HCT116 (cell line): ENCODE data around the gene UNK.
A peak's percentile ranks its signal among the peaks of the same experiment; 100 is the strongest.

Experiments used
- CEBPB ChIP-seq: IDR thresholded peaks from 2 replicates; pipeline ENCODE4 v1.6.1; 2012; ENCODE audit warnings: low read depth
- EZH2 ChIP-seq: fragments of 200-600 bp; sonication (generic); IDR thresholded peaks from 2 replicates; pipeline ENCODE4 v1.6.1; 2017; ENCODE audit warnings: antibody characterized with exemption, mixed run types
- EZH2phosphoT487 ChIP-seq: fragments of 200-600 bp; IDR thresholded peaks from 2 replicates; pipeline ENCODE4 v1.6.1; 2018; ENCODE audit warnings: antibody characterized with exemption, borderline replicate concordance
- POLR2A ChIP-seq: IDR thresholded peaks from 2 replicates; pipeline ENCODE4 v1.7.0; 2011; ENCODE audit warnings: borderline replicate concordance; ENCODE audit not compliant: insufficient read depth, insufficient read length; ENCODE audit errors: extremely low read depth
- POLR2AphosphoS5 ChIP-seq: IDR thresholded peaks from 2 replicates; pipeline ENCODE4 v1.6.1; 2011; ENCODE audit warnings: mild to moderate bottlenecking, low read depth, low read length, moderate library complexity
- RAD21 ChIP-seq: IDR thresholded peaks from 2 replicates; pipeline ENCODE4 v1.6.1; 2012; ENCODE audit warnings: low read depth, mild to moderate bottlenecking
- SIN3A ChIP-seq: IDR thresholded peaks from 2 replicates; pipeline ENCODE4 v1.6.1; 2012; ENCODE audit warnings: low read depth
- SP1 ChIP-seq: IDR thresholded peaks from 2 replicates; pipeline ENCODE4 v1.6.1; 2012; ENCODE audit warnings: low read depth
- SRF ChIP-seq: IDR thresholded peaks from 2 replicates; pipeline ENCODE4 v1.6.1; 2012; ENCODE audit warnings: low read depth
- ZNF274 ChIP-seq: fragments of 200-500 bp; sonication (Bioruptor generic); IDR thresholded peaks from 2 replicates; pipeline ENCODE4 v1.6.1; 2014; ENCODE audit warnings: mild to moderate bottlenecking, low read depth, low read length, inconsistent platforms
- TF ChIP-seq, protein P1 (sequence below), 3 experiments: fragments of 200-600 bp in 1 of 3; sonication (generic) in 1 of 3; IDR thresholded peaks in 2 of 3; conservative IDR thresholded peaks in 1 of 3; 2 replicates each; pipeline ENCODE4 v1.5.1; 2012 to 2017; ENCODE audit warnings: low read depth in 2 of 3, low read length in 2 of 3, antibody characterized with exemption in 1 of 3, borderline replicate concordance in 1 of 3, control low read depth in 1 of 3, mild to moderate bottlenecking in 1 of 3, mixed read lengths in 1 of 3, mixed run types in 1 of 3, moderate library complexity in 1 of 3; ENCODE audit not compliant: insufficient read depth in 1 of 3
- TF ChIP-seq, protein P2 (sequence below): IDR thresholded peaks from 2 replicates; pipeline ENCODE4 v1.6.1; 2012; ENCODE audit warnings: low read depth
- TF ChIP-seq, protein P3 (sequence below): IDR thresholded peaks from 2 replicates; pipeline ENCODE4 v1.6.1; 2012

DNA sequence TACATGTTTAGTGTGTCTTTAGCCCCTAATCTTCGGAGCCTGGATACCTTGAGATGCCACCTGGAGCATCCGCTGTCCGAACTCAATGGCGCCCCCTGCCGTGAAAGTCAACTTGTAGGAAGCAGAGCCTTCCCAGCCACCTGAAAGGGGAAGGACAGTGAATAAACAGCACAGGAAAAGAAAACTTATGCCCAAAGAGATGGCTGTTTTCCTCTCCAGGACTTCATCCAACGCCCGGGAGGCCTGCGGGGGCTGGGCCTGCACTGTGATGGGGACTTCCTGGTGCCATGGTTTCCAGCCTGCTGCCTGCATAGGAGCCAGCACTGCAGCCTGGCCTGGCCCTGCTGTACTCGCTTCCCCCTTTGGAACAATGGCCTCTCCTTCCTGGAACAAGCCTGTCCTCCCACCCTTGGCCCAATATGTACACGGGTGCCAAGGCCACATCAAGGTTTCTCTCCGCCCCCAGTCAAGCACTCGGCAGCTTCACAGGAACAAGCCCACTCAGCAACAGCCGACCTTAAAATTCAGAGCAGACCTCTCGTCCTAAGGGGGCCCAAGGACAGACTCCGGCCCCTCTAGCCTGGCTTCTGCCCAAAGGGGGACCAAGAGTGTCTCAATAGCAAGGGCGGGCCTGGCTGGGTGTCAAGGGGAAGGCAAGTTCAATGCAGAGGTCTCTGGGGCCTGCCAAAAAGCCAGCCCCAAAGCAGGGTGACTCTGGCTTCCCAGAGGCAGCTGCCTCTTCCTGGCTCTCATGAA lies 64.1 kb downstream of the UNK start:
- TF ChIP-seq POLR2A (no peak), EZH2 (no peak), RAD21 (no peak; the same call in 1 of the 2 replicates), POLR2AphosphoS5 (no peak), CEBPB (no peak), ZNF274 (no peak), EZH2phosphoT487 (no peak), SP1 (no peak), SIN3A (no peak), SRF (no peak)
- TF ChIP-seq, protein P1, sequence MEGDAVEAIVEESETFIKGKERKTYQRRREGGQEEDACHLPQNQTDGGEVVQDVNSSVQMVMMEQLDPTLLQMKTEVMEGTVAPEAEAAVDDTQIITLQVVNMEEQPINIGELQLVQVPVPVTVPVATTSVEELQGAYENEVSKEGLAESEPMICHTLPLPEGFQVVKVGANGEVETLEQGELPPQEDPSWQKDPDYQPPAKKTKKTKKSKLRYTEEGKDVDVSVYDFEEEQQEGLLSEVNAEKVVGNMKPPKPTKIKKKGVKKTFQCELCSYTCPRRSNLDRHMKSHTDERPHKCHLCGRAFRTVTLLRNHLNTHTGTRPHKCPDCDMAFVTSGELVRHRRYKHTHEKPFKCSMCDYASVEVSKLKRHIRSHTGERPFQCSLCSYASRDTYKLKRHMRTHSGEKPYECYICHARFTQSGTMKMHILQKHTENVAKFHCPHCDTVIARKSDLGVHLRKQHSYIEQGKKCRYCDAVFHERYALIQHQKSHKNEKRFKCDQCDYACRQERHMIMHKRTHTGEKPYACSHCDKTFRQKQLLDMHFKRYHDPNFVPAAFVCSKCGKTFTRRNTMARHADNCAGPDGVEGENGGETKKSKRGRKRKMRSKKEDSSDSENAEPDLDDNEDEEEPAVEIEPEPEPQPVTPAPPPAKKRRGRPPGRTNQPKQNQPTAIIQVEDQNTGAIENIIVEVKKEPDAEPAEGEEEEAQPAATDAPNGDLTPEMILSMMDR (IDR thresholded peaks at IDR 0.05 in 2 of 3, conservative IDR thresholded peaks at IDR 0.05 in 1 of 3; ENCODE audit: borderline replicate concordance in 1 of 3, insufficient read depth in 1 of 3, low read depth in 2 of 3, low read length in 2 of 3) = peak; percentile 81 to 99 (median 98)
- TF ChIP-seq, protein P2, sequence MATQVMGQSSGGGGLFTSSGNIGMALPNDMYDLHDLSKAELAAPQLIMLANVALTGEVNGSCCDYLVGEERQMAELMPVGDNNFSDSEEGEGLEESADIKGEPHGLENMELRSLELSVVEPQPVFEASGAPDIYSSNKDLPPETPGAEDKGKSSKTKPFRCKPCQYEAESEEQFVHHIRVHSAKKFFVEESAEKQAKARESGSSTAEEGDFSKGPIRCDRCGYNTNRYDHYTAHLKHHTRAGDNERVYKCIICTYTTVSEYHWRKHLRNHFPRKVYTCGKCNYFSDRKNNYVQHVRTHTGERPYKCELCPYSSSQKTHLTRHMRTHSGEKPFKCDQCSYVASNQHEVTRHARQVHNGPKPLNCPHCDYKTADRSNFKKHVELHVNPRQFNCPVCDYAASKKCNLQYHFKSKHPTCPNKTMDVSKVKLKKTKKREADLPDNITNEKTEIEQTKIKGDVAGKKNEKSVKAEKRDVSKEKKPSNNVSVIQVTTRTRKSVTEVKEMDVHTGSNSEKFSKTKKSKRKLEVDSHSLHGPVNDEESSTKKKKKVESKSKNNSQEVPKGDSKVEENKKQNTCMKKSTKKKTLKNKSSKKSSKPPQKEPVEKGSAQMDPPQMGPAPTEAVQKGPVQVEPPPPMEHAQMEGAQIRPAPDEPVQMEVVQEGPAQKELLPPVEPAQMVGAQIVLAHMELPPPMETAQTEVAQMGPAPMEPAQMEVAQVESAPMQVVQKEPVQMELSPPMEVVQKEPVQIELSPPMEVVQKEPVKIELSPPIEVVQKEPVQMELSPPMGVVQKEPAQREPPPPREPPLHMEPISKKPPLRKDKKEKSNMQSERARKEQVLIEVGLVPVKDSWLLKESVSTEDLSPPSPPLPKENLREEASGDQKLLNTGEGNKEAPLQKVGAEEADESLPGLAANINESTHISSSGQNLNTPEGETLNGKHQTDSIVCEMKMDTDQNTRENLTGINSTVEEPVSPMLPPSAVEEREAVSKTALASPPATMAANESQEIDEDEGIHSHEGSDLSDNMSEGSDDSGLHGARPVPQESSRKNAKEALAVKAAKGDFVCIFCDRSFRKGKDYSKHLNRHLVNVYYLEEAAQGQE = no peak
- TF ChIP-seq, protein P3, sequence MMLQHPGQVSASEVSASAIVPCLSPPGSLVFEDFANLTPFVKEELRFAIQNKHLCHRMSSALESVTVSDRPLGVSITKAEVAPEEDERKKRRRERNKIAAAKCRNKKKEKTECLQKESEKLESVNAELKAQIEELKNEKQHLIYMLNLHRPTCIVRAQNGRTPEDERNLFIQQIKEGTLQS = no peak
